CD4-positive, alpha-beta T cell (primary cell): ENCODE results near the gene LRIT2. TPM values are rescaled to one million over a fixed set of nuclear protein-coding genes. Genes with fewer than 3 reads are reported as not detected.

Experiments
- ATAC-seq: fragments of 200-7000 bp; cut with Tn5 transposase; one replicate; pipeline ENCODE4 v1.10.0; 2022; ENCODE audit warnings: mild to moderate bottlenecking; ENCODE audit not compliant: poor library complexity
- CTCF ChIA-PET: fragments of 350-600 bp; sonication (Branson Sonifier 250); formaldehyde crosslinking; loops from one replicate; lab custom pipeline; 2021; ENCODE audit warnings: antibody characterized with exemption, inconsistent platforms; lab: Charles Lee
- POLR2A ChIA-PET: fragments of 350-600 bp; sonication (Branson Sonifier 250); formaldehyde crosslinking; loops from one replicate; lab custom pipeline; 2021; ENCODE audit warnings: antibody characterized with exemption, inconsistent platforms; lab: Charles Lee
- DNase-seq, 14 experiments: peaks; one replicate each; pipeline ENCODE4 v3.0.0-alpha.2; 2013 to 2020; ENCODE audit warnings: mixed read lengths in 2 of 14
- H3K27ac ChIP-seq, 2 donors: one replicate each; pipeline versions ENCODE4 v1.5.1 to v1.7.0; 2013; ENCODE audit warnings: low read length in 2 of 2, low read depth in 1 of 2, mild to moderate bottlenecking in 1 of 2
- H3K27me3 ChIP-seq, 2 experiments: 1 replicate in 1 of 2; 2 replicates in 1 of 2; pipeline versions ENCODE4 v1.6.1 to v1.7.0; 2013; ENCODE audit warnings: low read length in 2 of 2, control low read depth in 1 of 2, mild to moderate bottlenecking in 1 of 2, moderate library complexity in 1 of 2; ENCODE audit not compliant: insufficient read depth in 2 of 2, control insufficient read depth in 1 of 2
- H3K36me3 ChIP-seq: one replicate; pipeline ENCODE4 v1.6.1; 2013; ENCODE audit warnings: low read length, control low read depth; ENCODE audit not compliant: insufficient read depth
- H3K4me1 ChIP-seq: one replicate; pipeline ENCODE4 v1.6.1; 2013; ENCODE audit warnings: low read length, control low read depth; ENCODE audit not compliant: insufficient read depth
- H3K4me3 ChIP-seq: one replicate; pipeline ENCODE4 v1.5.1; 2013; ENCODE audit warnings: mild to moderate bottlenecking, low read length, moderate library complexity
- H3K9me3 ChIP-seq, 2 experiments: 1 replicate in 1 of 2; 2 replicates in 1 of 2; pipeline versions ENCODE4 v1.6.1 to v1.7.0; 2013; ENCODE audit warnings: low read length in 2 of 2, mild to moderate bottlenecking in 2 of 2, control low read depth in 1 of 2, moderate library complexity in 1 of 2; ENCODE audit not compliant: control insufficient read depth in 1 of 2, insufficient read depth in 1 of 2
- H3K27ac Mint-ChIP-seq: one replicate; pipeline ENCODE4 v1.8.0; 2020; ENCODE audit warnings: mixed read lengths
- H3K27me3 Mint-ChIP-seq: one replicate; pipeline ENCODE4 v1.8.0; 2021; ENCODE audit warnings: mixed read lengths
- H3K36me3 Mint-ChIP-seq: one replicate; pipeline ENCODE4 v1.8.0; 2021; ENCODE audit warnings: low read depth, mixed read lengths
- H3K4me1 Mint-ChIP-seq: one replicate; pipeline ENCODE4 v1.8.0; 2021; ENCODE audit warnings: low read depth, mixed read lengths
- H3K4me3 Mint-ChIP-seq: one replicate; pipeline ENCODE4 v1.8.0; 2020; ENCODE audit warnings: mild to moderate bottlenecking, mixed read lengths
- H3K9me3 Mint-ChIP-seq: one replicate; pipeline ENCODE4 v1.8.0; 2020; ENCODE audit warnings: mixed read lengths
- intact Hi-C, 2 experiments: fragments of 100-400 bp; cut with DNase I in 1 of 2; cut with micrococcal nuclease in 1 of 2; formaldehyde crosslinking; loops; one replicate each; pipeline versions ENCODE4 v1.15.1 to v1.9.0; 2023 to 2025; cut with DNase I, micrococcal nuclease
- total RNA-seq, 174 experiments: library from RNA in 2 of 174; stranded (reverse) in 2 of 174; gene quantifications; one replicate each; pipeline ENCODE4 v1.2.3 and lab custom pipeline; 2021 to 2026
- TF ChIP-seq, protein P1 (sequence below): fragments of 200-600 bp; IDR thresholded peaks from one replicate; pipeline ENCODE4 v1.8.0; 2022; ENCODE audit warnings: antibody characterized with exemption, mild to moderate bottlenecking

The LRIT2 gene
- total RNA-seq, 2 experiments from 2014 or later, result not detected

GRCh38 chr10:84236807-84237198 is 11.5 kb upstream of the LRIT2 start:
- DNase-seq (no peak), ATAC-seq (no peak)
- no peak overlapping the region for H3K4me3 ChIP-seq
- H3K4me3 Mint-ChIP-seq, result no peak overlapping the region
- TF ChIP-seq, protein P1, sequence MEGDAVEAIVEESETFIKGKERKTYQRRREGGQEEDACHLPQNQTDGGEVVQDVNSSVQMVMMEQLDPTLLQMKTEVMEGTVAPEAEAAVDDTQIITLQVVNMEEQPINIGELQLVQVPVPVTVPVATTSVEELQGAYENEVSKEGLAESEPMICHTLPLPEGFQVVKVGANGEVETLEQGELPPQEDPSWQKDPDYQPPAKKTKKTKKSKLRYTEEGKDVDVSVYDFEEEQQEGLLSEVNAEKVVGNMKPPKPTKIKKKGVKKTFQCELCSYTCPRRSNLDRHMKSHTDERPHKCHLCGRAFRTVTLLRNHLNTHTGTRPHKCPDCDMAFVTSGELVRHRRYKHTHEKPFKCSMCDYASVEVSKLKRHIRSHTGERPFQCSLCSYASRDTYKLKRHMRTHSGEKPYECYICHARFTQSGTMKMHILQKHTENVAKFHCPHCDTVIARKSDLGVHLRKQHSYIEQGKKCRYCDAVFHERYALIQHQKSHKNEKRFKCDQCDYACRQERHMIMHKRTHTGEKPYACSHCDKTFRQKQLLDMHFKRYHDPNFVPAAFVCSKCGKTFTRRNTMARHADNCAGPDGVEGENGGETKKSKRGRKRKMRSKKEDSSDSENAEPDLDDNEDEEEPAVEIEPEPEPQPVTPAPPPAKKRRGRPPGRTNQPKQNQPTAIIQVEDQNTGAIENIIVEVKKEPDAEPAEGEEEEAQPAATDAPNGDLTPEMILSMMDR, result no peak
- no peaks in the 10 kb centered on the region for H3K36me3 ChIP-seq
- H3K9me3 Mint-ChIP-seq, result no peaks in the 10 kb centered on the region
- H3K27ac Mint-ChIP-seq, result no peak overlapping the region
- POLR2A ChIA-PET, result no interaction called here
- no peaks in the 10 kb centered on the region for H3K36me3 Mint-ChIP-seq
- no peaks in the 10 kb centered on the region for H3K4me1 Mint-ChIP-seq
- peaks cover 16% of the 10 kb centered on the region for H3K27me3 Mint-ChIP-seq
- intact Hi-C loops, result no loop called here
- peaks cover 0 to 5% of the 10 kb centered on the region in 2 experiments for H3K27me3 ChIP-seq
- no peak overlapping the region for H3K27ac ChIP-seq
- no peaks in the 10 kb centered on the region for H3K4me1 ChIP-seq
- H3K9me3 ChIP-seq, result peaks cover 0 to 8% of the 10 kb centered on the region in 2 experiments
- CTCF ChIA-PET, result no interaction called here

GRCh38 chr10:84235096-84235495 is 9.8 kb upstream of the LRIT2 start:
- Mint-ChIP-seq H3K4me3 (no peak overlapping the region), H3K27ac (no peak overlapping the region), H3K36me3 (no peaks in the 10 kb centered on the region), H3K9me3 (no peaks in the 10 kb centered on the region), H3K4me1 (no peaks in the 10 kb centered on the region), H3K27me3 (peaks cover 26% of the 10 kb centered on the region)
- ChIA-PET POLR2A (no interaction called here), CTCF (no interaction called here)
- TF ChIP-seq, protein P1, result no peak
- DNase-seq (no peak), ATAC-seq (no peak)
- H3K4me3 ChIP-seq, result no peak overlapping the region
- peaks cover 0 to 8% of the 10 kb centered on the region in 2 experiments for H3K9me3 ChIP-seq
- no peaks in the 10 kb centered on the region for H3K4me1 ChIP-seq
- H3K27me3 ChIP-seq, result peaks cover 0 to 10% of the 10 kb centered on the region in 2 experiments
- no peak overlapping the region for H3K27ac ChIP-seq
- intact Hi-C loops, result no loop called here
- no peaks in the 10 kb centered on the region for H3K36me3 ChIP-seq

- ChIA-PET POLR2A (no interaction called here), CTCF (no interaction called here)
- peaks cover 0 to 10% of the 10 kb centered on the region in 2 experiments for H3K27me3 ChIP-seq
- no peak overlapping the region for H3K27ac ChIP-seq
- H3K9me3 Mint-ChIP-seq, result no peaks in the 10 kb centered on the region
- H3K4me3 Mint-ChIP-seq, result no peak overlapping the region
- H3K36me3 Mint-ChIP-seq, result no peaks in the 10 kb centered on the region
- no peaks in the 10 kb centered on the region for H3K36me3 ChIP-seq
- no peak overlapping the region for H3K27ac Mint-ChIP-seq
- intact Hi-C loops, result no loop called here
- ATAC-seq (no peak), DNase-seq (no peak)
- H3K27me3 Mint-ChIP-seq, result peaks cover 27% of the 10 kb centered on the region
- no peaks in the 10 kb centered on the region for H3K4me1 Mint-ChIP-seq
- H3K4me1 ChIP-seq, result no peaks in the 10 kb centered on the region
- peaks cover 0 to 8% of the 10 kb centered on the region in 2 experiments for H3K9me3 ChIP-seq
- TF ChIP-seq, protein P1, result no peak
- no peak overlapping the region for H3K4me3 ChIP-seq
Measured at GRCh38 chr10:84234479-84234878, 9.1 kb upstream of the LRIT2 start.
